DLD1 (cell line): ENCODE measurements around the gene ZMYND8.

ENCODE experiments used
- in situ Hi-C: cut with HindIII; loops from 2 replicates; pipeline ENCODE4 v1.10.0; 2017; ENCODE audit warnings: low sequenced_read_pairs

Gene ZMYND8

GRCh38 chr20:47354714-47355488, 1.6 kb downstream of the ZMYND8 start:
- in situ Hi-C loops = no loop called here

GRCh38 chr20:47354464-47354713, 2.1 kb downstream of the ZMYND8 start:
- in situ Hi-C loops = no loop called here

GRCh38 chr20:47353692-47354463, 2.6 kb downstream of the ZMYND8 start:
- in situ Hi-C loops = no loop called here

- in situ Hi-C loops = no loop called here
Measured at GRCh38 chr20:47353239-47353691, 3.2 kb downstream of the ZMYND8 start.

GRCh38 chr20:47352332-47353238, 3.9 kb downstream of the ZMYND8 start:
- in situ Hi-C loops = no loop called here

- in situ Hi-C loops = no loop called here
Measured at GRCh38 chr20:47351643-47352331, 4.7 kb downstream of the ZMYND8 start.

- in situ Hi-C loops = no loop called here
Measured at GRCh38 chr20:47350691-47351545, 5.6 kb downstream of the ZMYND8 start.

- in situ Hi-C loops = no loop called here
Measured at GRCh38 chr20:47350181-47350550, 6.3 kb downstream of the ZMYND8 start.

- in situ Hi-C loops = no loop called here
Measured at GRCh38 chr20:47349365-47350180, 6.9 kb downstream of the ZMYND8 start.

- in situ Hi-C loops = no loop called here
Measured at GRCh38 chr20:47348539-47349142, 7.9 kb downstream of the ZMYND8 start.

- in situ Hi-C loops = no loop called here
Measured at GRCh38 chr20:47347661-47348435, 8.7 kb downstream of the ZMYND8 start.

- in situ Hi-C loops = no loop called here
Measured at GRCh38 chr20:47346172-47346571, 10.3 kb downstream of the ZMYND8 start.

- in situ Hi-C loops = no loop called here
Measured at GRCh38 chr20:47345214-47345613, 11.3 kb downstream of the ZMYND8 start.

GRCh38 chr20:47343007-47343472, 13.5 kb downstream of the ZMYND8 start:
- in situ Hi-C loops = no loop called here

GRCh38 chr20:47338131-47338628, 18.3 kb downstream of the ZMYND8 start:
- in situ Hi-C loops = no loop called here

GRCh38 chr20:47337413-47337812, 19.1 kb downstream of the ZMYND8 start:
- in situ Hi-C loops = no loop called here

GRCh38 chr20:47336129-47336754, 20.3 kb downstream of the ZMYND8 start:
- in situ Hi-C loops = no loop called here
